ENCODE data around the gene C6orf120.

DNA sequence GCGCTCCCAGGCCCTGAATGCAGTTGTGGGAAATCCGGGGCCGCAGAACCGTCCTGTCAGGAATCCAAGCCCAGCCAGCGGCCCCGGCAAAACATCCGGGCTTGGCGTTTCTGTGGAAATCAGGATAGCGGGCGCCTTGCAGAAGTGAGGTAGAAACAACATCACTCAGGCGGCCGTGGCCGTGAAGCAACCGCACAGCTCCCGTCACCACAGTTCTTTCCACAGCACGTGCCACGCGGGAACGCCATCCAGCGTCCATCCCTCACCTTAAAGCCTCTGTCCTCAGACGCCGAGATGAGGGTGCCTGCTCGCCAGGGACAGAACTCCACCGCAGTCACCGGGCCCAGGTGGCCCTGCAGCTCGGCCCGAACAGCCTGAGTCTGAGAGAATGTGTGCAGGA, 34.2 kb upstream of the C6orf120 start:
- TF ChIP-seq POLR2AphosphoS5 (IDR thresholded peaks at IDR 0.05; ENCODE audit: low read depth, low read length) (no peak), POLR2A (IDR thresholded peaks at IDR 0.05; ENCODE audit: low read depth, low read length) (no peak), TAF1 (IDR thresholded peaks at IDR 0.05; ENCODE audit: low read depth, low read length) (no peak)

Data from GM12891 (cell line).